OCI-LY1 (cell line): ENCODE data around the gene OR2H2.

Source experiments
- CTCF ChIP-seq: fragments of 200-600 bp; sonication (generic), shearing (Covaris generic); IDR thresholded peaks from 2 replicates; pipeline ENCODE4 v1.5.1; 2017; ENCODE audit warnings: mild to moderate bottlenecking, antibody characterized with exemption, low read length, moderate library complexity, mixed read lengths
- EZH2 ChIP-seq: fragments of 200-600 bp; sonication (generic), shearing (Covaris generic); IDR thresholded peaks from 2 replicates; pipeline ENCODE4 v1.8.0; 2017; ENCODE audit warnings: borderline replicate concordance, mixed run types, mild to moderate bottlenecking, antibody characterized with exemption, low read length, moderate library complexity, mixed read lengths

- TF ChIP-seq CTCF (no peak), EZH2 (no peak)
Measured at GRCh38 chr6:29633534-29633905, 48.6 kb downstream of the OR2H2 start.
